GM18868 (cell line): ENCODE data around the gene CAD.

ENCODE experiments used
- ATAC-seq: cut with Tn5 transposase; IDR thresholded peaks from one replicate; pipeline ENCODE4 v1.9.1; 2021; ENCODE audit warnings: mild to moderate bottlenecking, moderate library complexity; ENCODE audit not compliant: unreplicated experiment

CAD gene

DNA sequence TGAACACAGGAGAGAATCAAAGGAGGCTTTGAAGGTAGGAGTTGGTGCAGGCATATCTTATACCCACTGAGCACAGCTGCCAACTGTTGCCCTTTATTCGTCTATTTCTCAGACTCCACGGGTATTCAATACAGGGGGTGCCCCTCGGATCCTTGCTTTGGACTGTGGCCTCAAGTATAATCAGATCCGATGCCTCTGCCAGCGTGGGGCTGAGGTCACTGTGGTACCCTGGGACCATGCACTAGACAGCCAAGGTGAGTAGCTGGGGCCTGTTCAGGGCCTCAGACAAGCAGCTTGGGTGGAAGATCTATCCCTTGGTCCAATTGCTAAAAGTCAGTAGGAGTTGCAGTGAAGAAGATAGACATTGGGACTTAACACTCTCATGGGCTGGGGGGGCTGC, 5.2 kb downstream of the CAD start:
- ATAC-seq = no peak

DNA sequence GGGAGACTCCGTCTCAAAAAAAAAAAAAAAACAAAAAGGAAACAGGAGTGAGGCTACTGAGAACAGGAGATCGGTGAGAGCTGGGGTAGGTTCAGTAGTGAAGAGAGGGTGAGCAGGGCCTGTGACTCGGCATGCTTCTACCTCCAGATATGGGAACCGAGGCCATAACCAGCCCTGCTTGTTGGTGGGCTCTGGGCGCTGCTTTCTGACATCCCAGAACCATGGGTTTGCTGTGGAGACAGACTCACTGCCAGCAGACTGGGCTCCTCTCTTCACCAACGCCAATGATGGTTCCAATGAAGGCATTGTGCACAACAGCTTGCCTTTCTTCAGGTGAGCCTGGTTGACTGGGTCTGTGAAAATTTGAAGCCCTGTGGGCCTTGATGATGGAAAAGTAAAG, 6.2 kb downstream of the CAD start:
- no peak for ATAC-seq

GRCh38 chr2:27225526-27225925, 8.4 kb downstream of the CAD start:
- ATAC-seq = no peak

GRCh38 chr2:27227501-27227900, 10.3 kb downstream of the CAD start:
- no peak for ATAC-seq

GRCh38 chr2:27231921-27232320, 14.8 kb downstream of the CAD start:
- ATAC-seq = no peak

DNA sequence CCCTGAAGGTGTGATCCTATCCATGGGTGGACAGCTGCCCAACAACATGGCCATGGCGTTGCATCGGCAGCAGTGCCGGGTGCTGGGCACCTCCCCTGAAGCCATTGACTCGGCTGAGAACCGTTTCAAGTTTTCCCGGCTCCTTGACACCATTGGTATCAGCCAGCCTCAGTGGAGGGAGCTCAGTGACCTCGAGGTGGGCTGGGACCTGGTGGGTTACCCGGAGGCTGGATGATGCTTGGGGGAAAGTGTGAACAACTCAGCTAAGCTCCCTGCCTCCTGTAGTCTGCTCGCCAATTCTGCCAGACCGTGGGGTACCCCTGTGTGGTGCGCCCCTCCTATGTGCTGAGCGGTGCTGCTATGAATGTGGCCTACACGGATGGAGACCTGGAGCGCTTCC, 16.2 kb downstream of the CAD start:
- no peak for ATAC-seq

DNA sequence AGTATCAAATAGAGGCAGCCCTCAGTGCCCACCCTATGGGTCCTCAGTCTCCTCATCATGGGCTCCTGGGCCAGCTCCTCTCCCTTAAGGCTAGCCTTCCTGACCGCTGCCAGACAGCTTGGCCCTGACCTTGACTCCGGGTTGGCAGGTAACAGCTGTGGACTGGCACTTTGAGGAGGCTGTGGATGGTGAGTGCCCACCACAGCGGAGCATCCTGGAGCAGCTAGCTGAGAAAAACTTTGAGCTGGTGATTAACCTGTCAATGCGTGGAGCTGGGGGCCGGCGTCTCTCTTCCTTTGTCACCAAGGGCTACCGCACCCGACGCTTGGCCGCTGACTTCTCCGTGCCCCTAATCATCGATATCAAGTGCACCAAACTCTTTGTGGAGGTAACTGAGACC, 19.0 kb downstream of the CAD start:
- ATAC-seq = no peak

GRCh38 chr2:27236626-27237025, 19.5 kb downstream of the CAD start:
- ATAC-seq = no peak

GRCh38 chr2:27237341-27237945, 20.3 kb downstream of the CAD start:
- ATAC-seq = no peak

DNA sequence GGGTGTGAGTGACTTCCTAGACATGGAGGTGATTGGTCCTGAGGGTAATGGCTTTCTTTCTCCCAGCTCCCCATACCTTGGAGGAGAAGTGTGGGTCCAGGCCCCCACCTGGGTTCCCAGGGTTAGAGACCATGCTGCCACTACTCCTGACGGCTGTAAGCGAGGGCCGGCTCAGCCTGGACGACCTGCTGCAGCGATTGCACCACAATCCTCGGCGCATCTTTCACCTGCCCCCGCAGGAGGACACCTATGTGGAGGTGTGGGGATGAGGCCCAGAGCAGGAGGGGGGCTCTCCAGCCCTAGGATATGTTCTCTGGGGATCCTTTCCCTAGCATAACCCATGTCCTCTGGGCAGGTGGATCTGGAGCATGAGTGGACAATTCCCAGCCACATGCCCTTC, 21.8 kb downstream of the CAD start:
- no peak for ATAC-seq

DNA sequence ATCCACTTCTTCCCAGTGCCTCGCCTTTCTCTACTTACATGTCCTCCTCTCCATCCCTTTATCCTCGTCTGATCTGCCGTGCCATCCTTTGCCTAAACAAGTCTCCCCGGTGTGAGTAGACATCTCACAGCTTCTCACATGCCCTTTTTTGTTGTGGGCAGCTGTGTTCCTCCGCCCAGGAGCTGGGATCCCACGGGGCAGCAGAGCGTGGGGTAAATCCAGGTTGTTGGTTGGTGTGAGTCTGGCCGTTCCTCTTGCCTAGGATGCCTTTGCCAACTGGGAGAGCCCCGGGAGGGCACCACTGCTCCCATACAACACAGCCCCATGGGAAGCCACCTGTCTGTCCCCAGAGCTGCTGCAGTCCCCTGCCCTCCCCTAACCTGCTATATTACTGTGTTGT, 23.2 kb downstream of the CAD start:
- no peak for ATAC-seq

DNA sequence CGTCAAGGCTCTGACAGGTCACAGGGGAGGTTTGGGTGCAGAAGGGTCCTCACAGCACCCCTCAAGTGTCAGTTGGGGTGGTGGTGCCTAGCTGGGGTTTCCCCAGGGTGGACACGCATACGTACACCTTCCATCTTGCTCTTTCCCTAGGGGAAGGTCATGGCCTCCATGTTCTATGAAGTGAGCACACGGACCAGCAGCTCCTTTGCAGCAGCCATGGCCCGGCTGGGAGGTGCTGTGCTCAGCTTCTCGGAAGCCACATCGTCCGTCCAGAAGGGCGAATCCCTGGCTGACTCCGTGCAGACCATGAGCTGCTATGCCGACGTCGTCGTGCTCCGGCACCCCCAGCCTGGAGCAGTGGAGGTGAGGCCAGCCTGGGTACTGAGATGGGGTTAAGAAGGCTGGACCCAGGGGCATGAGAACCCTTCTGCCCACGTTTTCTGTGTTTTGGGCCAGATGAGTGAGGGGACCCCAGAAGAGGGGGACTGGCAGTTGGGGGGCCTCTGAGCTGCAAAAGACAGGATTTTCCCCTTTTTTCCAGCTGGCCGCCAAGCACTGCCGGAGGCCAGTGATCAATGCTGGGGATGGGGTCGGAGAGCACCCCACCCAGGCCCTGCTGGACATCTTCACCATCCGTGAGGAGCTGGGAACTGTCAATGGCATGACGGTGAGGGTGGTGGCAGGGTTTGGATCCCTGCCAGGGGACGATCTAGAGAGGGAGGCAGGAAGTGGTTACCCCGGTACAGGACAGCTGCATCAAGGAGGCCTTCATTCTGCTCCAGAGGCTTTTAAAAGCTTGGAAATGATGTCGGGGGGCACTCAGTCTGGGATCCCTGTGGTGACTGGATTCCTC, 24.8 kb downstream of the CAD start:
- no peak for ATAC-seq

DNA sequence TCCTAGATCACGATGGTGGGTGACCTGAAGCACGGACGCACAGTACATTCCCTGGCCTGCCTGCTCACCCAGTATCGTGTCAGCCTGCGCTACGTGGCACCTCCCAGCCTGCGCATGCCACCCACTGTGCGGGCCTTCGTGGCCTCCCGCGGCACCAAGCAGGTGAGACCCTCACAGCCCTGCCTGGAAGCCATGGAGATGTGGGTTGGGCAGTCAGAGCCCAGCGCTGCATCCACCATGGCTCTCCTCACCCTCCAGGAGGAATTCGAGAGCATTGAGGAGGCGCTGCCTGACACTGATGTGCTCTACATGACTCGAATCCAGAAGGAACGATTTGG, 25.4 kb downstream of the CAD start:
- no peak for ATAC-seq

DNA sequence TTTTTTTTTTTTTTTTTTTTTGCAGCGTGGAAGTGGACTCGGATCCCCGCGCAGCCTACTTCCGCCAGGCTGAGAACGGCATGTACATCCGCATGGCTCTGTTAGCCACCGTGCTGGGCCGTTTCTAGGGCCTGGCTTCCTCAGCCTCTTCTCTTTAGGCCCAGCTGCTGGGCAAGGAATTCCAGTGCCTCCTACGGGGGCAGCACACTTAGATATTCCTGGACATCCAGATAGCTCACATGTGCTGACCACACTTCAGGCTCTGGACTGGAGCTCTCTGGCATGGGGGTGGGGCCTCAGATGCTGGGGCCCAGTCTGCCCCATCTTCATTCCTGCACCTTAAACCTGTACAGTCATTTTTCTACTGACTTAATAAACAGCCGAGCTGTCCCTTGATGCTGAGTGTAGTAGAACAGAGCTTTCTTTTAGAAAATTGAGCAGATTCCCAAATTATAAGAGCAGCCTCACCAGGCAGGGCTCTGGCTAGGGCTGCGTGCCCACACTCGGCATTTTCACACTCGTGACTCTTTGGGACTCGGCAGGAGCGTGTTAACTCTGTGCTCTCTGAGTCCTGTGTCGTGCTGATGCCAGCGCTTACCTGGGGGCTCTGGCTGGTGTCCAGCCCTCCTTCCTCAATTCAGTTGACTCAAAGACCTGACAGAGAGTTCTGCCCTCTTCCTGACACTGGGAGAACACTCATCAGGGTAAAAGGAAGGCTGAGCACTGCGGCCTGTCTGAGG, 26.4 kb downstream of the CAD start:
- no peak for ATAC-seq

- ATAC-seq = no peak
Observed at GRCh38 chr2:27245116-27245515, 27.9 kb downstream of the CAD start.

DNA sequence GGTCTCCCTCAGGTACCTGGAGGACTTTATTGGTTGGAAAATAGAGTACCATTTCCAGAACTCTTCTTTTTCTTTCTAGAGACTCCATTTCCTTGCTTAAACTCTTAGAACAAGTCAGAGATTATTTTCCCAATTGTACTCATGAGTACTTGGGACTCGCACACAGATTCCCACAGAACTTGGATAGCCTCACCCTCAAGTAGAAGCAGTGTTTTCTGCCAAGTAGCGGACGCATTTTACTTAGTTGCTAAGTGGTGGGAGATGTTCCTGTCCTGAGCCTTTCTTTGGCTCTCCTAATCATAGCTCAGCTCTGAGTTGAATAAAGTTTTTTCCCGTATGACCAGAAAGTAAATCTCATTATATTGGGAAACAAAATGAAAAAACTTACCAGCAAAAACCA, 28.5 kb downstream of the CAD start:
- ATAC-seq = no peak

GRCh38 chr2:27247893-27248292, 30.7 kb downstream of the CAD start:
- ATAC-seq = no peak

DNA sequence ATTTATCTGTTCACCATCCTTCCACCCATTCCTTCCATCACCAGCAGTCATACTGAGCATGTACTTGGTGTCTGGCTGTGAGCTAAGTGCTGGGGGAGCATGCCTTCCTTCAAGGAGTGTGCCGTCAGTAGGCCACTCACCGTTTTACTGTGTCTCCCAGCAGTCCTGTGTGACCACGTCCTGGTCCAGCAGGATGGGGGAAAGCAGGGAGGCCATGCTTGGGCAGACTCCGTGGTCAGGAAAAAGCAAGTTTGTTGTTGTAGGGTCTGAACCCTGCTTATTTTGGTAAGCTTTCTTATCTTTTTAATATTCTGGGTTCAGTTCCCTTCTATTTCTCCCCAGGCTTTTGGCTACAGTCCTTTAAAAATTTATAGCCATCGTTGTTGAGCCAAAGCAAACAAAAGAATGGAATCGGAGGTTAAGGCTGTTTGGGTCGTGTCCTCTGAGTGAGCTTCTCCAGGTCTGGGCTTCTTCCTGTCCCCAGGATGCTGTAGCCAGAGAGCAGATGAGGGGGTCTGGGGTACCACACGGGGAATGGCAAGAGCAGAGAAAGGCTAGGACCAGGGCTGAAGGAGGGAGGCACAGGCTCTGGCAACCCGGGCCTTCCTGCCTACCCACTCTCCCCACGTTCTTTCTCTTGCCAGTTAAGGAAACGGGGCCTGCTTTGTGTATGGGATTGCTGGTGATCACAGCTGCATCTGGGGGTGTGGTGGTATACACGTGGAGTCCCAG, 32.2 kb downstream of the CAD start:
- ATAC-seq = no peak

DNA sequence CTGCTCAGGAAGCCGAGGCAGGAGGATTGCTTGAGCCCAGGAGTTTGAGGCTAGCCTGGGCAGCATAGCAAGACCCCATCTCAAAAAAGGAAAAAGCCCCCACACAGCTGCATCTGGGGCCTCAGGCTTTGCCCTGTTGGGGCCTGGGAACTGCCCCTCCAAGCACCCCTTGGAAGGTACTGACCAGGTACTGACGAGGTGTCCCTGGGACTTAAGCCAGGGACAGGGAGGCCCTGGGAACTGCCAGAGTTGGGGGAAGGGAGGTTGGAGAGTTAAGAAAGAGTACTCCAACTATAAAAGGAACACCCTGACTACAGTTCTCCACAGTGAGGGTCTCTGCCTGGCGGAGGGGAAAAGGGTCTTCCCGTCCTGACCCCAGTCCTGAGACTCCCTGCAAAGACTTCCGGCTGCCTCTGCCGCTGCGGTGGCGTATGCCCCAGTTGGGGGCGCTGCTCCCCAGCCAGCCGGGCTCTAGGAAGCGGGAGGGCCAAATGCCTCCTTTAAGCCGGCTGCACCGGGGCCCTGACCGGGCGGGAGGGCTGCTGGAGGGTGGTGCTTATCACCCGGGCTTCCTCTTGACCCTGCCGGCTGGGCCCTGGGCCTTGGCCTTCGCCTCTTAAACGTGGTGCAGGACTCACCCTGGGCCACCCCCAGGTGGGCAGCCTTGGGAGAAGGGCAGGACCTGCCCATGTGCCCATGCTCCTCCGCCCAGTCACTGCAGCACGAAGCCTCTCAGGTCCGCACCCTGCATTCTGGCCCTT, 32.9 kb downstream of the CAD start:
- ATAC-seq = no peak

- ATAC-seq = no peak
Observed at GRCh38 chr2:27250652-27251379, 33.6 kb downstream of the CAD start.
